Nasal cavity respiratory epithelium epithelial cell of viscerocranial mucosa (primary cell): ENCODE measurements around the gene KRTAP9-9. TPM values are rescaled to one million over a fixed set of nuclear protein-coding genes. Genes with fewer than 3 reads are reported as not detected.

Source experiments
- total RNA-seq: library from RNA; depleted of rRNA; stranded (reverse); fragments of >200 nt; gene quantifications from 2 replicates; pipeline ENCODE4 v1.2.3, GENCODE V29; 2014

The KRTAP9-9 gene
- not detected in 2 replicates for total RNA-seq

DNA sequence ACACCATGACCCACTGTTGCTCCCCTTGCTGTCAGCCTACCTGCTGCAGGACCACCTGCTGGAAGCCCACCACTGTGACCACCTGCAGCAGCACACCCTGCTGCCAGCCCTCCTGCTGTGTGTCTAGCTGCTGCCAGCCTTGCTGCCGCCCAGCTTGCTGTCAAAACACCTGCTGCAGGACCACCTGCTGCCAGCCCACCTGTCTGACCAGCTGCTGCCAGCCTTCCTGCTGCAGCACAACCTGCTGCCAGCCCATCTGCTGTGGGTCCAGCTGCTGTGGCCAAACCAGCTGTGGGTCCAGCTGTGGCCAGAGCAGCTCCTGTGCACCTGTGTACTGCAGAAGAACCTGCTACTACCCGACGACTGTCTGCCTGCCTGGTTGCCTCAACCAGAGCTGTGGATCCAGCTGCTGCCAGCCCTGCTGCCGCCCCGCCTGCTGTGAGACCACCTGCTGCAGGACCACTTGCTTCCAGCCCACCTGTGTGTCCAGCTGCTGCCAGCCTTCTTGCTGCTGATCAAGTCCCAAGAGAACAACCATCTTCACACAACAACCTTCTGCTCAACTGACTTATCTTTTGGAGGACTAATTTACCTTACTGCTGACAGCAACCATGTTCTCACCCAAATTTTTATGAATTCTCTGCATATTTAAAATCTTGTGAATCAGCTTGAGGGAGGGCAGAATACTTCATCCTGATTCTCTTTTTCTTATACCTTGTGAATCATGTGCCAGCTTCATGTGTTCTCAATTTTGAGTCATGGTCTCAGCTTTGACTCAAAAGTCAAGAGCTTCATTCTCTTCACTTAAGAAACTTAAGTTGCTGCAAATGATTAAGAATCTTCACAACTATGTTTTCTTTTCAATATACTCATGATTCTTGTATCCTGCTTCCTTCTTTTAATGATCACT, at the start of gene KRTAP9-9:
Gene KRTAP9-9 (plus strand): TSS at position 4 of the 910 bp plus-strand sequence.

DNA sequence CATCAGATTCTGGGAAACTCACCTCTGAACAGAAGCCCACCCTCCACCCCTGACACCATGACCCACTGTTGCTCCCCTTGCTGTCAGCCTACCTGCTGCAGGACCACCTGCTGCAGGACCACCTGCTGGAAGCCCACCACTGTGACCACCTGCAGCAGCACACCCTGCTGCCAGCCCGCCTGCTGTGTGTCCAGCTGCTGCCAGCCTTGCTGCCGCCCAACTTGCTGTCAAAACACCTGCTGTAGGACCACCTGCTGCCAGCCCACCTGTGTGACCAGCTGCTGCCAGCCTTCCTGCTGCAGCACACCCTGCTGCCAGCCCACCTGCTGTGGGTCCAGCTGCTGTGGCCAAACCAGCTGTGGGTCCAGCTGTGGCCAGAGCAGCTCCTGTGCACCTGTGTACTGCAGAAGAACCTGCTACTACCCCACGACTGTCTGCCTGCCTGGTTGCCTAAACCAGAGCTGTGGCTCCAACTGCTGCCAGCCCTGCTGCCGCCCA, 28.5 kb upstream of the KRTAP9-9 start, which contains the start of gene KRTAP9-2:
Gene KRTAP9-2 (plus strand): TSS at position 51 of the 498 bp plus-strand sequence. CDS start 7 bp downstream, at position 58.

DNA sequence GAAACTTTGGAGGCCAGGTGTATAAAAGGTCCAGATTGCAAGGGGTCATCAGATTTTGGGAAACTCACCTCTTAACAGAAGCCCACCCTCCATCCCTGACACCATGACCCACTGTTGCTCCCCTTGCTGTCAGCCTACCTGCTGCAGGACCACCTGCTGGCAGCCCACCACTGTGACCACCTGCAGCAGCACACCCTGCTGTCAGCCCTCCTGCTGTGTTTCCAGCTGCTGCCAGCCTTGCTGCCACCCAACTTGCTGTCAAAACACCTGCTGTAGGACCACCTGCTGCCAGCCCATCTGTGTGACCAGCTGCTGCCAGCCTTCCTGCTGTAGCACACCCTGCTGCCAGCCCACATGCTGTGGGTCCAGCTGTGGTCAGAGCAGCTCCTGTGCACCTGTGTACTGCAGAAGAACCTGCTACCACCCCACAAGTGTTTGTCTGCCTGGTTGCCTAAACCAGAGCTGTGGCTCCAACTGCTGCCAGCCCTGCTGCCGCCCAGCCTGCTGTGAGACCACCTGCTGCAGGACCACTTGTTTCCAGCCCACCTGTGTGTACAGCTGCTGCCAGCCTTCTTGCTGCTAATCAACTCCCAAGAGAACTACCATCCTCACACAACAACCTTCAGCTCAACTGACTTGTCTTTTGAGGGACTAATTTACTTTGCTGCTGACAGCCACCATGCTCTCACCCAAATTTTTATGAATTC, 22.6 kb upstream of the KRTAP9-9 start, which contains the start of gene KRTAP9-3:
Gene KRTAP9-3 (plus strand): TSS at position 51 of the 707 bp plus-strand sequence. CDS start 53 bp downstream, at position 104.

DNA sequence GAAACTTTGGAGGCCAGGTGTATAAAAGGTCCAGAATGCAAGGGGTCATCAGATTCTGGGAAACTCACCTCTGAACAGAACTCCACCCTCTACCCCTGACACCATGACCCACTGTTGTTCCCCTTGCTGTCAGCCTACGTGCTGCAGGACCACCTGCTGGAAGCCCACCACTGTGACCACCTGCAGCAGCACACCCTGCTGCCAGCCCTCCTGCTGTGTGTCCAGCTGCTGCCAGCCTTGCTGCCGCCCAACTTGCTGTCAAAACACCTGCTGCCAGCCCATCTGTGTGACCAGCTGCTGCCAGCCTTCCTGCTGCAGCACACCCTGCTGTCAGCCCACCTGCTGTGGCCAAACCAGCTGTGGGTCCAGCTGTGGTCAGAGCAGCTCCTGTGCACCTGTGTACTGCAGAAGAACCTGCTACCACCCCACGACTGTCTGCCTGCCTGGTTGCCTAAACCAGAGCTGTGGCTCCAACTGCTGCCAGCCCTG, 17.2 kb upstream of the KRTAP9-9 start, which contains the start of gene KRTAP9-8:
Gene KRTAP9-8 (plus strand): TSS at position 51 of the 489 bp plus-strand sequence. CDS start 53 bp downstream, at position 104.

DNA sequence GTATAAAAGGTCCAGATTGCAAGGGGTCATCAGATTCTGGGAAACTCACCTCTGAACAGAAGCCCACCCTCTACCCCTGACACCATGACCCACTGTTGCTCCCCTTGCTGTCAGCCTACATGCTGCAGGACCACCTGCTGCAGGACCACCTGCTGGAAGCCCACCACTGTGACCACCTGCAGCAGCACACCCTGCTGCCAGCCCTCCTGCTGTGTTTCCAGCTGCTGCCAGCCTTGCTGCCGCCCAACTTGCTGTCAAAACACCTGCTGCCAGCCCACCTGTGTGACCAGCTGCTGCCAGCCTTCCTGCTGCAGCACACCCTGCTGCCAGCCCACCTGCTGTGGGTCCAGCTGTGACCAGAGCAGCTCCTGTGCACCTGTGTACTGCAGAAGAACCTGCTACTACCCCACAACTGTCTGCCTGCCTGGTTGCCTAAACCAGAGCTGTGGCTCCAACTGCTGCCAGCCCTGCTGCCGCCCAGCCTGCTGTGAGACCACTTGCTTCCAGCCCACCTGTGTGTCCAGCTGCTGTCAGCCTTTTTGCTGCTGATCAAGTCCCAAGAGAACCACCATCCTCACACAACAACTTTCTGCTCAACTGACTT, 5.4 kb upstream of the KRTAP9-9 start, which contains the start of gene KRTAP9-4:
Gene KRTAP9-4 (plus strand): TSS at position 51 of the 604 bp plus-strand sequence. CDS start 34 bp downstream, at position 85.

DNA sequence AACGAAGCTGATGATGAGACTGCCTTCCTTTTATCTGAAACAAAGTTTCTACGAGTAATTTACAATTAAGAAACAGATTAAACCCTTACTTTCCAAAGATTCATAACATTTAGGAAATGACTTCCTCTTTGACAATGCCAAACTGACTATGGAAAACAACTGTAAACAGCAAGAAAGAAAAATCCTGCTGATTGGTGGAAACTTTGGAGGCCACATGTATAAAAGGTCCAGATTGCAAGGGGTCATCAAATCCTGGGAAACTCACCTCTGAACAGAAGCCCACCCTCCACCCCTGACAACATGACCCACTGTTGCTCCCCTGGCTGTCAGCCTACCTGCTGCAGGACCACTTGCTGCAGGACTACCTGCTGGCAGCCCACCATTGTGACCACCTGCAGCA, 9.9 kb downstream of the KRTAP9-9 start, which contains the start of gene KRTAP9-6:
Gene KRTAP9-6 (plus strand): TSS at position 301 of the 400 bp plus-strand sequence. CDS start 0 bp downstream, at position 301.

DNA sequence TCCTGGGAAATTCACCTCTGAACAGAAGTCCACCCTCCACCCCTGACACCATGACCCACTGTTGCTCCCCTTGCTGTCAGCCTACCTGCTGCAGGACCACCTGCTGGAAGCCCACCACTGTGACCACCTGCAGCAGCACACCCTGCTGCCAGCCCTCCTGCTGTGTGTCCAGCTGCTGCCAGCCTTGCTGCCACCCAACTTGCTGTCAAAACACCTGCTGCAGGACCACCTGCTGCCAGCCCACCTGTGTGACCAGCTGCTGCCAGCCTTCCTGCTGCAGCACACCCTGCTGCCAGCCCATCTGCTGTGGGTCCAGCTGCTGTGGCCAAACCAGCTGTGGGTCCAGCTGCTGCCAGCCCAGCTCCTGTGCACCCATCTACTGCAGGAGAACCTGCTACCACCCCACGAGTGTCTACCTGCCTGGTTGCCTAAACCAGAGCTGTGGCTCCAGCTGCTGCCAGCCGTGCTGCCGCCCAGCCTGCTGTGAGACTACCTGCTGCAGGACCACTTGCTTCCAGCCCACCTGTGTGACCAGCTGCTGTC, 20.5 kb downstream of the KRTAP9-9 start, which contains the start of gene KRTAP9-7:
Gene KRTAP9-7 (plus strand): TSS at position 51 of the 543 bp plus-strand sequence. CDS start 0 bp downstream, at position 51.

DNA sequence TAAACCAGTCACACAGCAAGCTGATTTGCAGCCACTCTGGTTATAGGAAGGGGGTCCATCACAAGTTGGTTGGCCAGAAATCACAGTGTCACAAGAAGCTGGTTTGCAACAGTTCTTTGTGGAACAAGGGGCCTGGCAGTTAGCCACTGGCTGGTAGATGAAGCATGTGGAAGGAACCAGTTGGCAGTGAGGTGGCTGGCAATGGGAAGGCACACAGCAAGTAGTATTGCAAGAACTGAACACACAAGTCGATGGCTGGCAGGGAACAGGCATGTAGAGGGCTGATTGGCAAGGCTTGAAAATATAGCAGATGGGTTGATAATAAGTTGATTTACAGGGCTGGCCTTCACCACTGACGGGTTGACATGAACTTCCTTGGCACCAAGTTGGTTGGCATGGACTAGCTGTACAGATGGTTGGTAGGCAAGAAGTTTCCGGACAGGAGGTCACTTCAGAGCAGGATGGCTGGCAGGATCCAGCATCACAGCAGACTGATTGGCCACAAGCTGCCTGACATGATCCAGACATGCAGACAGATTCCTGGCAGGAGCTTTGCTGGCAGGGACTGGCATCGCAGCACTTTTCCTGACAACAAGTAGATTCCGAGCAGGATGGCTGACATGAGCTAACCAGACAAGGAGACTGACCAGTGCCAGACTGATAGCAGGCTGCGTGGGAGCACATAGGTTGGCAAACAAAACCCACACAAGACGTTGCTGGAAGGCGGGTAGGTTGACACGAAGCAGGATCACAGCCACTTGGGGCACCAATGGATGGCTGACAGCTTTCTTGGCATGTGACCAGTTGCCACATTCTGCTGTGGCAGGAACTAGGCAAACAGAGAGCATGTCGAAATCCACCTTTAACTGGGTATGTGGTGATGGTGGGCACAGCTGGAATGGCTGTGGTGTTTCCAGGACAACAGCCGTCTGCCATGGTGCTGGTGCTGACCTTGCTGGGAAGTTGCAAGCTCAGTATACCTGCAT, 47.0 kb downstream of the KRTAP9-9 start, which contains the start of gene KRTAP29-1:
Gene KRTAP29-1 (minus strand): TSS at position 936 of the 986 bp plus-strand sequence. CDS start 0 bp downstream, at position 936.

Other genes starting within 250 kb of the KRTAP9-9 start
- gene KRTAP3-1, start 246.3 kb upstream of the KRTAP9-9 start, total RNA-seq: not detected in 2 replicates
- not detected in 2 replicates for gene KRTAP1-5, start 228.2 kb upstream of the KRTAP9-9 start, total RNA-seq
- gene KRTAP1-4, start 225.2 kb upstream of the KRTAP9-9 start, total RNA-seq: not detected in 2 replicates
- gene KRTAP1-3, start 220.5 kb upstream of the KRTAP9-9 start, total RNA-seq: not detected in 2 replicates
- not detected in 2 replicates for gene KRTAP1-1, start 213.9 kb upstream of the KRTAP9-9 start, total RNA-seq
- gene KRTAP2-1, start 208.1 kb upstream of the KRTAP9-9 start, total RNA-seq: not detected in 2 replicates
- not detected in 2 replicates for gene KRTAP2-2, start 200.2 kb upstream of the KRTAP9-9 start, total RNA-seq
- 0.93 TPM in 1 of 2 replicates, not detected in the other for gene KRTAP2-3, start 195.3 kb upstream of the KRTAP9-9 start, total RNA-seq
- gene KRTAP2-4, start 189.5 kb upstream of the KRTAP9-9 start, total RNA-seq: not detected in 2 replicates
- not detected in 2 replicates for gene KRTAP4-7, start 171.2 kb upstream of the KRTAP9-9 start, total RNA-seq
- gene KRTAP4-8, start 157.2 kb upstream of the KRTAP9-9 start, total RNA-seq: not detected in 2 replicates
- not detected in 2 replicates for gene KRTAP4-16, start 153.2 kb upstream of the KRTAP9-9 start, total RNA-seq
- not detected in 2 replicates for gene KRTAP4-9, start 150.0 kb upstream of the KRTAP9-9 start, total RNA-seq
- not detected in 2 replicates for gene KRTAP4-11, start 137.0 kb upstream of the KRTAP9-9 start, total RNA-seq
- not detected in 2 replicates for gene KRTAP4-12, start 131.2 kb upstream of the KRTAP9-9 start, total RNA-seq
- gene KRTAP4-6, start 114.8 kb upstream of the KRTAP9-9 start, total RNA-seq: not detected in 2 replicates
- gene KRTAP4-5, start 105.6 kb upstream of the KRTAP9-9 start, total RNA-seq: not detected in 2 replicates
- gene KRTAP4-4, start 94.6 kb upstream of the KRTAP9-9 start, total RNA-seq: not detected in 2 replicates
- not detected in 2 replicates for gene KRTAP4-3, start 87.2 kb upstream of the KRTAP9-9 start, total RNA-seq
- gene KRTAP4-2, start 77.2 kb upstream of the KRTAP9-9 start, total RNA-seq: not detected in 2 replicates
- gene KRTAP4-1, start 70.5 kb upstream of the KRTAP9-9 start, total RNA-seq: not detected in 2 replicates
- gene KRTAP9-1, start 65.5 kb upstream of the KRTAP9-9 start, total RNA-seq: not detected in 2 replicates
- not detected in 2 replicates for gene KRTAP9-2, start 28.7 kb upstream of the KRTAP9-9 start, total RNA-seq
- not detected in 2 replicates for gene KRTAP9-3, start 22.9 kb upstream of the KRTAP9-9 start, total RNA-seq
- gene KRTAP9-8, start 17.4 kb upstream of the KRTAP9-9 start, total RNA-seq: not detected in 2 replicates
- gene KRTAP9-4, start 5.7 kb upstream of the KRTAP9-9 start, total RNA-seq: not detected in 2 replicates
- gene KRTAP9-6, start 10.0 kb downstream of the KRTAP9-9 start, total RNA-seq: not detected in 2 replicates
- not detected in 2 replicates for gene KRTAP9-7, start 20.3 kb downstream of the KRTAP9-9 start, total RNA-seq
- gene KRTAP29-1, start 47.5 kb downstream of the KRTAP9-9 start, total RNA-seq: not detected in 2 replicates
- not detected in 2 replicates for gene KRTAP16-1, start 53.9 kb downstream of the KRTAP9-9 start, total RNA-seq
- not detected in 2 replicates for gene KRTAP17-1, start 60.3 kb downstream of the KRTAP9-9 start, total RNA-seq
- gene KRT33A, start 95.4 kb downstream of the KRTAP9-9 start, total RNA-seq: 0.28 and 0.68 TPM in 2 replicates
- 1.1 and 59.1 TPM in 2 replicates for gene KRT33B, start 114.4 kb downstream of the KRTAP9-9 start, total RNA-seq
- 1.00 and 2.7 TPM in 2 replicates for gene KRT34, start 126.9 kb downstream of the KRTAP9-9 start, total RNA-seq
- gene KRT31, start 142.2 kb downstream of the KRTAP9-9 start, total RNA-seq: 0.14 and 0.34 TPM in 2 replicates
- 2.1 TPM in 1 of 2 replicates, not detected in the other for gene KRT37, start 169.2 kb downstream of the KRTAP9-9 start, total RNA-seq
- 0.07 TPM in 1 of 2 replicates, not detected in the other for gene KRT38, start 185.6 kb downstream of the KRTAP9-9 start, total RNA-seq
- not detected in 2 replicates for gene KRT32, start 212.0 kb downstream of the KRTAP9-9 start, total RNA-seq
- not detected in 2 replicates for gene KRT35, start 225.8 kb downstream of the KRTAP9-9 start, total RNA-seq
- not detected in 2 replicates for gene KRT36, start 234.5 kb downstream of the KRTAP9-9 start, total RNA-seq